Activated CD8-positive, alpha-beta memory T cell treated with anti-CD3 and anti-CD28 coated beads for 48 hours (primary cell): ENCODE results near the gene RBSN.
A peak's percentile ranks its signal among the peaks of the same experiment; 100 is the strongest.

Source experiments
- DNase-seq, 3 experiments: peaks; one replicate each; pipeline ENCODE4 v3.0.0-alpha.2; 2020; ENCODE audit warnings: low read depth in 2 of 3, low spot score in 2 of 3

RBSN gene

DNA sequence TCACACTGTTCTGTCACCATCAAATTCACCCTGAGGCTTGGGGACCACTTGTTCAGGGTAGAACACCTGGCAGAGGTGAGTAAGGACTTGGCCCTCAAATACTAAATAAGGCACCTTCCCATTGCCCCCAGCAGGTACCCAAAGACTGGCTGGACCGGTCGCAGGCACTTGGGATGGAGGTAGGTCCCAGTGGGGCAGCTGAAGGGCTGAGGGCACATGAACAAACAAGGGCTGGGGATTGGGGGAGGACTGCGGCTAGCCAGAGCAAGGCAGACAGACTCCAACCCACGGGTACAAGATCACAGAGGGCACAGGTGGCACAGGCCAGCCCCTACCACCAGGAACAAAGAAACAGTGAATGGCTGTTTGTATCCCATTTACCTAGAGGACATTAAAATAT, 35.7 kb downstream of the RBSN start:
- DNase-seq, result no peak

DNA sequence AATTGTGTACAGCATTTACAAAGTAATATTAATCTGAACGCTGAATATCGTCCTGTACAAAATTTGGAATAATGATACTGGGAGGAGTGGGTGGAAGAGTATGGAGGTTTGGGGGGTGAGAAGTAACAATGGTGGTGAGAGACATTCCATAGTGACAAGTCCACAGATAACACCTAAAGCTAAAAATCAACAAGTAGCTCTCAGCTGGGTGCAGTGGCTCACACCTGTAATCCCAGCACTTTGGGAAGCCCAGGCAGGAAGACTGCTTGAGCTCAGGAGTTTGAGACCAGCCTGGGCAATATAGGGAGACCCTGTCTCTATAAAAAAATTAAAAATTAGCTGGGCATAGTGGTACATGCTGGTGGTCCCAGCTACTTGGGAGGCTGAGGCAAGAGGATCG, 38.9 kb downstream of the RBSN start:
- no peak for DNase-seq

DNA sequence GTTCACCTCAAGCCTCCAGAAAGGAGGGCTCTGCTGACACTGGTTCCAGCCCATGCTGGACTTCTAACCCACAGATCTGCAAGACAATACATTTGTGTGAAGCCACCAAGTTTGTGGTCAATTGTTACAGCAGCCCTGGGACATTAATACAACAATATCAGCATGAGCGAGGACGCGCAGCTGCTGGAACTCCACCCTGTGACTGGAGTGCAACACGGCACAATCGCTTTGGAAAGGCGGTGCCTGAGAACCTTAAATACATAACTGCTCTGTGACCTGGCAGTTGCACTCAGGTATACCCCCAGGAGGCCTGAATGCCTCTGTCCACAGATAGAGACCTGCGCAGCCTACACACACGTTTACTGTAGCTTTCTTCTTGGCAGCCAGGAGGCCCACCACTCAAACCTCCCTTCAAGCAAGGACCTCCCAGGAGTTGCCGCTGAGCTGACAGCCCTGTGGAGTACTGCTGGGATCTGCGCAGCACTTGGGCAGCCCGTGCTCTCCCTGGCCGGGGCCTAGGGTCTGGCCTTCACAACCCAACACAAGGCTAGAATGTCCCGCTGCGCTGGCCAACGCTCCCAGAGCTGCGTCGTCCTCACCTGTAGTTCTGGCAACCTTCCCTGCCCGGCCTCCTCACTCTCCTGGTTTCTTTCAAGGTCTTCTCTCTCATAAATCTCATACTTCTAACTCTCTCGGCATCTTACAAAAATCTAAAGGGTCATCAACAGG, 42.1 kb downstream of the RBSN start:
- no peak for DNase-seq

DNA sequence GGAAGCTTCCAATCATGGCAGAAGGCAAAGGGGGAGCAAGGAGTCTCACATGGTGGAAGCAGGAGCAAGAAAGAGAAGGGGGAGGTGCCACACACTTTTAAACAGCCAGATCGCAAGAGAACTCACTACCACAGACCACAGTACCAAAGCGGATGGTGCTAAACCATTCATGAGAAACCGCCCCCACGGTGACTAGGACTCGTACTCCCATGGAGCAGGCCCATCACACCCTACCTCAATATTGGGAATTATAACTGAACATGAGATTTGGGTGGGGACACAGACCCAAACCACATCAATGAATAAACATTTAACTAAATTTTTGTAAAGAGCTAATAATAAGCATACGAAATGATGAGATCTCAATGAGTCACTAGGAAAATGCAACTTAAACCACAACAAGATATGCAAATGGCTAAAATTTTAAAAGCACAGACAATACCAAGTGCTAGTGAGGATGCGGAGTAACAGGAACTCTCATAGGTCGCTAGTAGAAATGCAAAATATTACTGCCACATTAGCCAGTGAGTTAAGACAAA, 43.9 kb downstream of the RBSN start:
- DNase-seq, result peak; percentile 36 to 44 (median 42)

DNA sequence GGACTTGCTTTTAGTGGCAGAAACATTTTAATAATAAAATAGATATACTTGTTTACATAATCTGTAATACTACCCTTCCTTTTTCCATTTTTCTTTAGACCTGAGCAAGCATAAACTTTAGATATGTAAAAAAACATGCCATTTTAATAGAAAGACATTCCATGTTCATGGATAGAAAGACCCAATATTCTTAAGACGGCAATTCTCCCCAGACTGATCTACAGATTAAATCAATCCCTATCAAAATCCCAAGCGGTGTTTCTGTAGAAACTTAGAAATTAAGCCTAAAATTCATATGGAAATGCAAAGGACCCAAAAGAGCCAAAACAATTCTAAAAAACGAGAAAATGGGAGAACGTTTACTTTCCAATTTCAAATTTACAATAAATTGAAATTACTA, 45.4 kb downstream of the RBSN start:
- no peak for DNase-seq

DNA sequence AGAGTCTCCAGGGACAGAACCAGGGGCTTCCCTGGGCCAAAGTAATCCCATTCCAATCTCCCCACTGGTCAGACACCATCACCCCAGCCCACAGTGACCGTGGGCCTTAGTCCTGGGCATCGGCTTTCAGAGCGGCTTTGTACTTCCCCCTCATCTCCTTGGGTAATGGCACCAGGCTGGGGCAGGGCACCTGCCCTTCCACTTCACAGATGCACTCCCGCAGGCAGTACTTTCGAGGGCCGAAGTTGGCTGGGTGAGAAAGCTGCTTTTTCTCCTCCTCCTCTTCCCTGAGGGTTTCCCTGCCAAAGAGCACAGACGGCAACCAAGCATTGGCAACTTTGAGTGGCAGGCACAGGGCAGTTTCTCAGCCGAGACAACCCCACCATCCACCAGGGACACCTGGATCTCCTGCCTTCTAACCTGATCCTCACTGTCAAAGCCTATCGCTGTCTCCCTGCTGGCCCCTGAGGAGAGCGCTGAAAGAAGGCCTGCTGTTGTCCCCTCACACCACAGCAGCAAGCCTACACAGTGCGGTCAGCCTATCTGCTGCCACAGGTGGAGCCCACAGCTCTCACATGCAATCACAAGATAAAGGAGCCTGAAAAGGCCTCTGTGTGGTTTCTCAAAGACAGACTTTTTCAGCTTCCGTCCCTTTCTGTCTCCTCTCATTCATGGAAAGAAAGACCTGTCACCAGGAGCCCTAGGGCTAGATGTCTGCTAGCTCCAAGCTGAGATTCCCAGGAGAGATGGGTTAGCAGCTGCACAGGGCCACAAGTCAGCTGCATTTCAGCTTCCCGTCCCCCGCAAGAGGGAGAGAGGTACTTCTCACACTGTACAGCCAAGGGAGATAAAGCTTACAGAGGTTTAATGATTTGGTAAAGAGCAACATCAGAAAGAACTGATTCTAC, 46.4 kb downstream of the RBSN start:
- no peak for DNase-seq

DNA sequence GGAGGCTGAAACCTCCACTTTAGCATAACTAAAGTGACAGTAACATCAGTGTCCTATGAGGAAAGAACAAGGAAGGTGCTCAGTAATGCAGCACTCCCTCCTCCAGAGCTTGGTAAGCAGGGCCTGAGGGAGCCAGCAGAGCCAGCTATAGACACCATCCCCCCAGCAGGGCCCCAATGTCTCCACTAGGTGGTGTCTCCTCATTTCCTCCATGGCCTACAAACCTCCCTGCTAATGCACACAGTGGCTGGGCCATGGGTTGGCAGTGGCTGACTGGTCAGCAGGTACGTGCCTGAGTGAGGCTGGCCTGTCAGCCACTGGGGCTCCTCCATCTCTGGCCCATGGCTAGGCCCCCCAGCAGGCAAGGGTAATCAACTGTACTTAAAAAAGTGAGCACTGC, 47.4 kb downstream of the RBSN start:
- no peak for DNase-seq

DNA sequence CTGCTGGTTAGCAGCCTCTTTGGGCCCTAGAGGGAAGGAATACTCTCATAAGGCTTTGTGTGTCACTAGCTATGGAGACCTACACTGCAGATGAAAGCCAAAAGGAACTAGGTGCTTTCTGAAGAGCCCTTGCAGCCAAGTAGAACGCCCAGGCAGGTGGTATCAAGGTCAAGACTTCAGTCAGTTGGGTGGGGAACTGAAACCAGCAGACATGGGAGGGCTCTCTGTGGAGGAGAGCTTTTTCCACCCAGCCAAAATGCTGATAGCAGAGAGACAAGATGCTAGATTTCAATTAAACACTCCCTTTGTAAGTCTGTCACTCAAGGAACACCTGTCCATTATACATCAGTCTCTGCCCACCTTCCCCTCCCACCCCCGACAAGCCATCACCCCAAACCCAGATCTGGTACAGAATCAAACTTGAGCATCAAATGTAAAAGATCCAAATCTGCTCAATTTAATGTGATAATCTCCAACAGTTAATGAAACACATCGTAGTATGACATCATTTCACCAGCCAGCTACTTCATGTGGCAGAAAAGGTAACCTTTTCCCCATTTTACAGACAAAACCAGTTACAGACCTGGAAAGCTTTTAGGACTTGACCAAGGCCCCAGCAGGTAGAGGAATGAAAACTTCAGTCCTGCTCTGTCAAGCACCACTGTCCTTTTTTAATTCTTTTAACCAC, 48.4 kb downstream of the RBSN start:
- no peak for DNase-seq

DNA sequence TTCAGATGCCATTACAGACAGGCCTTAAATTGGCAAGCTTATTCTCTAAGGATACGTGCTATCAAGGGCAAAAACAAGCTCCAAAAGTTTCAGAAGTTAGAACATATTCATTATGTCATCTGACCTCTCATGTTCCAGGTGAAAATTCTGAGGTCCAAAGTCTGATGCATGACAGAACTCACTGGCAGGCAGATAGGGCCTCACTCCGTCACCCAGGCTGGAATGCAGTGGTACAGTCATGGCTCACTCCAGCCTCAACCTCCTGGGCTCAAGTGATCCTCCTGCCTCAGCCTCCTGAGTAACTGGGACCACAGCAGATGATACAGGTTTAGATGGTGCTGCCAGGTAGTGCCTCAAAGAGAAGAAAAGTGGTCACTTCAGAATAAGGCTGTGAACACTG, 49.4 kb downstream of the RBSN start:
- no peak for DNase-seq

DNA sequence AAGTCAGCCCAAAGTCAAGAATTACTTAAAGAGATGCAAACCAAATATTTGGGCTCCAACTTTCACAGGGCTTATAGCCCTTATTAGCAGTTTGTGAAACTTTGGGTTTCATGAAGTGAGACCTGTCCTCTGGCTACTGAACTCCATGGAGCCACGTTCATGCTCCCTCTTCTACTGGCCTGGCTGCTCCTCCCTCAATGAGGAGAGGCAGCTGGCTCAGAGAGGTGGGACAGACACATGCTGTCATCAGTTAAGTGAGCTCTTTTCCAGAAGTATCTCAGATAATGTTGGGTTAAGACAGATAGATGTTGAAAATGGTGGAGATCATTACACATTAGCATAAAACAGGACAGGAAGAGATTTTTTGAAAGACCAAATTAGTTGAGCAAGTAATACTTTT, 53.3 kb downstream of the RBSN start:
- DNase-seq, result no peak

DNA sequence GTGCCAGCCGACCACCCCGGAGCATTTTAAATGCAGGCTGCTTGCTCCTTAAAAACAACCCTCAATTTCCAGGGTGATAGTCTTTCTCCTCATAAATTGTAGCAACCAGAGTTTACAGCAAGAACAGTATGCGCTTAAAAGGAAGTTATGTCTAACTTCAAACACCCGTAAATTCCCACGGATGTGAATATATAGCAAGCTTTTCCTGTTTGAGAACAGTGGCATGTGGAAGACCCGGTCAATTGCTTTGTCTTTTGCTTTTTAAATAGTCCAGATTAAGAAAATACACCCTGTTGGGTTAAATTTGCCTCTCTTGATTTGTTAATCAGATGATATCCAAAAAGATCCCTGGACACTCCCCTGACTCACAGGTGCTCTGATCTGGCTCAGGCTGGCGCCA, 54.6 kb downstream of the RBSN start:
- DNase-seq, result no peak

DNA sequence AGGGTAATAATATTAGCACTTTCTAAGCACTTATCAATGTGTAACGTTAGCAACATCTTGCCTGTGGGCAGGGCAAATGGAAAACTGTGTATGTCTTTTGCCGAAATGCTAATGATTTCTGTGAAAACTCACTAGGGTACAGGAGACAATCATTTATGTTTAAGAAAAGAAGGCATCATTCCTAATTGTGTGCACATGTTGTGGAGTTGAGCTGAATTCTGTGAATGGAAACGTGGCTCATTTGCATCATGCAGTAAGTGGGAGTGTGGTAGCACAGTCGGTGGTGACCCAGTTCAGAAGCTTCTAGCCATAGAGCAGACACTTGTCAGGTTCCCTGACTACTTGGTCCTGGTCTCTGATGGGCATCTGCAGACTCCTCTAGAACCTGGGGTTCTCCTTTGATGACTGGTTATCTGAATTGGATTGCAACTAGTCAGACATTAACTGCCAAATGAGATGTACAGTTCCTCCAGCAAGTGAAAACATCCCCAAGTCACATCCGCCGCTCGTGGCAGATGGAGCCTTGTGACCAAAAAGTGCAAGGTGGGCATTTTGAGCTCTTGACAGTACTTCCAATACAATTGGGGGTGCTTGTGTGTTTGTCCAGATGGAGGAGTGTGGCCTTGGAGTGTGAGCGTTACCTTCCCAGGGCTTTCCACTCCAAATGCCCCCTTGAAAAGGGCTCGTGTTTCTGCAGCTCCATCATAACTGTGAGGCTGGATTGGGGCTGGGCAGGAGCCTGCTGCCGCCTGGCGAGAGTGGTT, 55.4 kb downstream of the RBSN start:
- DNase-seq, result no peak

DNA sequence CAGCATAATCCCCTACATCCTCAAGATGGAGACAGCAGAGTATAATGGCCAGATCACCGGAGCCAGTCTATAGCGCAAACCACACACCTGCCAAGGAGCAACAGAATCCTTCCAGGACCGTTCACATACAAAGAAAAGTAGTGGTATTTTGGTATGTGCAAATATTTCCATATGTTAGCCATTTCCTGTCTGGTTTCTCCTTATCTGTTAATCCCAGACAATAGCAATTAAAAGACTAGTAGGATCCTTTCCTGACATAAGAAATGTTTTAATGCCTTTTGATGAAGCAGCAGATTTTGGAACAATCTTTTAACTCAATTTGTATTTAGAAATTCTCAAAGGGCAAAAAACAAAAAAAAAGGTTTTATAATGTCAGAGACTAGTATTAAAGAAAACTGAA, 56.0 kb downstream of the RBSN start:
- DNase-seq, result no peak

DNA sequence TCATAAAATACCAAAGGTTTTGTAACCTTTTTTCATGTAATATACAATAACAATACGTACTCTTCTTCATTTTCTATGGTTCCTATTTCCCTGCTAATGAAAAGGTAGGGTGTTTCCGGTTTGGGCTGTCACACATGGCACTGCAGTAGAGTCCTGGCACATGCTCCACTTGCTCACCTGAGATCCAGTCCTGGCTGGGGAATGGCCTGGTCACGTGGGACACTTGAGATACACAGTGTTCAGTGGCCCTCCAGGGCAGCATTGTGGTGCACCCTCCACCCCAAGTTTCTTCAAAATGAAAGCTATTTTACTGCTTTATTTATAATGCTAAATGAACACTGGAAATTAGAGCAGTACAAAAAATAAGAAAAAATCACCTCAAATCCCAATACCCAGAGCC, 57.0 kb downstream of the RBSN start:
- no peak for DNase-seq

DNA sequence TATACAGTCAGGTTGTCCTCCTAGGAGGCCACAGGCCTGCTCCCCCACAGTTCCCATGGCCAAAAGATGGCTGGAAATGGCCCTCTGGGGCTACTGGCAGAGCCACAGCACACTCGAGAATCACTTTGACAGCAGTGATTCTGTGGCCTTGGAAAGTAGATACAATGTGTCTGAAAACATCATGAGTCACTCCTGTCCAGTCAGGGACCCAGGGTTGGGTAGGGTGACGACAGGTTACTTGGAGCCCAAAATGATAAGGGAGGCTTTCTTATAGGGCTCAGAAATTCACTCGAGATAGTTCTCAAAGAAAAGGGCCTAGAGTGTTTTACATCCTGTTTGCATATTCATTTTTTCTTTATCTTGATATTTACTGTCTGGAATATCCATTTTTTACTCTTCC, 58.1 kb downstream of the RBSN start:
- DNase-seq, result no peak

DNA sequence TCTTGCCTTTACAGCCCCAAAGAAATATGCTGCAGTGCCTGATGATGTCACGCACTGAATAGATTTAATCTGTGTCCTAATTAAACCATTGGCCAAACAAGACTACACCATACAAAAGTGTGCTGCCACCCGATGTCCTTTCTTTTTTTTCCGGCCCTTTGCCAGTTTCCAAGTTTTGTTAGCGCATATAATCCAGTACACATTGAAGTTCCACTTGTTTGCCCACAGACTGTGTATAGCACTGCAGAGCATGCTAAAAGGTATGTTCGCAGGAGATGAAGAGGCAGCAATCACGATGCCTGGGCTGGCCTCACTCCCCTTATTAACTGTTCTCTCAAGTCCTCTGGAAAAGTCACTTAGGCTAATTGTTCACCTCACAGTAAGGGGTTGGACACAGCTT, 60.6 kb downstream of the RBSN start:
- DNase-seq, result no peak

DNA sequence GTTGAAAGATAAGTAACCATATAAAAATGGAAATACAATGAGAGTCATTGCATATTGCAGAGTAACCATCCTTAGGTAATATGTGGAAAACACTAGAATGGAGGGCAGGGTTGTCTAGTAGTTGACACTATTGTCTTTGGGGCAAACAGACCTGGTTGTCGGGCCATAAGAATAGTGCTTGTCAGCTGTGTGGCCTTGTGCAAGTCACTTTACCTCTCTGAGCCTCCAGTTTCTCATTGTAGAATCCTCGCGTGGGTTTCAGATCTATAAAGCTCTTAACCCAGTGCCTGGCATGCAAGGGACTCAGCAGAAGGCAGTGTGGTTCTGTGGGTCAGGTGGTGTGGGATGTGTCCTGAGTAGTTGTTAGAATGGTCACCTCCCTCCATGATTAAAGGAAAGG, 65.8 kb downstream of the RBSN start:
- DNase-seq, result no peak

DNA sequence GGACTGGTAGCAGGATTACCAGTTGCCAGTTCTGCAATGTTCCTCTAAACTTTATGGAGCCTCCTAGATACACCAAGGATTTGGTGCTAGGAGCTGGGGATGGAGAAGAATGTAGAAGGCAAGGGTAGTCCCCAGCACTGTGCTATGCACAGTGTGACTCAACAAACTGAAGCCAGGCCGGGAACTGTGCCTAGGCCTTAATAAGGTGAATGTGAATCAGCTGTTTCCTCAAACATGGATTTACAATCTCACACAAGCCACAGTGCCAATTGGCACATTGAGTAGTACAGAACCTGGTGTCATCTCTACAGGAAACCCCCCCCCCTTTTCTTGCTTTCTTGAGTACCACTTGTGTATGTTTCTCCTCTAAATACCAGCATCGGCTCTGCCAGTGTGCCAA, 66.3 kb downstream of the RBSN start:
- no peak for DNase-seq

DNA sequence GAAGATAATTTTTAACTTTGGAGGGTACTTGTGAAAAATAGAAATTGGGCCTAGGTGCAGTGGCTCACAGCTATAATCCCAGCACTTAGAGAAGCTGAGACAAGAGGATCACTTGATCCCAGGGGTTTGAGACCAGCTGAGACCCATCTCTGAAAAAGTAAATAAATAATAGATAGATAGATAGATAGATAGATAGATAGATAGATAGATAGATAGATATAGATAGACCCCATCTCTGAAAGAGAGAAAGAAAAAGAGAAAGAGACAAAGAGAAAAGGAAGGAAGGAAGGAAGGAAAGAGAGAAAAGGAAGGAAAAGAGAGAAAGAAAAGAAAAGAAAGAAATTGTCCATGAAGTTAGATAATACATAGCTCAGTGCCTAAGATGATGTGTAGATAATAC, 69.3 kb downstream of the RBSN start:
- DNase-seq, result no peak

DNA sequence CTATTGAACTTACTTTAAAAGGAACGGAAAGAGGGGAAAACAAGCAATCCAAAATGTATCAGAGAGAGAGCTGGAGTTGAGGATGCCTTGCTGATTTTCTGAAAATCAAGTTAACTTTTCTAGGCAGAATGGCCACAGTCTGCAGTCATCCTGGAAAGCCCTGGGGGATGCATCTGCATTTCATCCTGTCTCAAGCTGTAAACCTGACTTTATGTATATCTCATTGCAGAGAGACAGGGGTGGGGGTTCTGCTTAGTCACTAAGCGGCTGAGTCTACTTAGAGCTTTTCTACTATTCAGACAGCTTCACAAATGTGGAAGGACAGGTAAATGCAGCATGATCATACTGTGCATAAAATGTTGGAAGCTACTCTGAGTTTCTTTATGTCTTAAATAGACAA, 75.2 kb downstream of the RBSN start:
- no peak for DNase-seq

DNA sequence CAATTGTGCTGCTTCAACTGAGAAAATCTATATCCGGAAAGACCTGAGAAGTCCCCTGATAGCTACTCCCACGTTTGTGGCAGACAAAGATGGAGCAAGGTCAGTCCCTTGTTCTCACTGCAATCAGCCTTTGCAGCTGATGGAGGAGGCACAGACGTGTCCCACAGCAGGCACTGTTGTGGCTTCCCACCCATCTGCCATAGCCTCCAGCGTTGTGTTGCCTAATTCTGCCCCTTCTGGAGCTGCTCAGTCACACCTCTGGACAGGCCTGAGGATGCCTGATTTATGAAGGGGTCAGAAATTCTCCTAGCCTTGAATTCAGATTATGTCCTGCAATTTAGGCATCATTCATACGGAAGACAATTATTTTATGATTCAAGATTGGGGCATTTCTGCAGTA, 75.7 kb downstream of the RBSN start:
- DNase-seq, result no peak
